NCI-H146 treated with DMSO at 0.1 percent for 48 hours (cell line): ENCODE data around the gene NPEPPS.

Experiments
- DNase-seq: peaks from one replicate; lab custom pipeline; 2025; ENCODE audit not compliant: unreplicated experiment; lab: John Stamatoyannopoulos, UW

Gene NPEPPS

DNA sequence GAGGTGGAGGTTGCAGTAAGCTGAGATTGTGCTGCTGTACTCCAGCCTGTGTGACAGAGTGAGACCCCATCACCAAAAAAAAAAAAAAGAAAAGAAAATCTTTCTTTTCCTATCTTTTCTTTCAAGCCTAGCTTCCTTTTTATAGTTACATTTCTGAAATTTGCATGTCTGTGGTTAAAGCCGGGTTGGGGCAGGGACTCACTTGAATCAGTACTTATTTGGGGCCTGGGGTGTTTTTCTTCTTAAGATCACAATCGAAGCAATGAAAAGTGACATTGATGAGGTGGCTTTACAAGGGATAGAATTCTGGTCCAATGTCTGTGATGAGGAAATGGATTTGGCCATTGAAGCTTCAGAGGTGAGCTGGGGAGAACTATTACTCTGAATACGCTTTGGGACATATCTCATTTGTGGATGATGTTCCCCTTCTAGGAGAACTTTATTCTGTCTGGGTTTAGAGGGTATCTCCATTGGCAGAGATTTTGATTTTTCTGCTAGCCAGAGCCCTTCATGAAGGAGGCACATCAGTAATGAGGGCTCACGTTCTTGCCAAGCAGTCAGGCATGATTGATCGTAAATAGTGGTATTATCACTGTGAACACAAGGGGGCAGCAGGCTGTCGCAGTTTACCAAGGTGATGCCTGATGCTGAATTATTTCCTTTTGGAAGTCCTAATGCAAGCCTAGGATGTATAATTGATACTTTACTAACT is 133.2 kb downstream of the NPEPPS start:
- DNase-seq = peak; percentile 27

DNA sequence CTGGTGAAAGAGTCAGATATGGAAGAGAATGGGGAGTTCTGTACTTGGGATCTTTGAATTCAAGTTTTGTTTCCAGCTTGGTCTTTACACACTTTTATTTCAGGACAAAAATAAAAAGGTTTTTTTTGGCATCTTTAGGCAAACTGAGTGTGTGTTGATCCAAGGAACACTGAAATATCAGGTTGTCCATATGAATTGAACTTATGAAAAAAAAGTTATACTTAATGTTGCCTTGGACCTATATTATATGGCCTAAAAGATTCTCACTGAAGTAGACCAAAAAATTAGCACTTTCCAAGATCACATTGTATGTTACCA is 133.7 kb downstream of the NPEPPS start:
- DNase-seq = no peak

DNA sequence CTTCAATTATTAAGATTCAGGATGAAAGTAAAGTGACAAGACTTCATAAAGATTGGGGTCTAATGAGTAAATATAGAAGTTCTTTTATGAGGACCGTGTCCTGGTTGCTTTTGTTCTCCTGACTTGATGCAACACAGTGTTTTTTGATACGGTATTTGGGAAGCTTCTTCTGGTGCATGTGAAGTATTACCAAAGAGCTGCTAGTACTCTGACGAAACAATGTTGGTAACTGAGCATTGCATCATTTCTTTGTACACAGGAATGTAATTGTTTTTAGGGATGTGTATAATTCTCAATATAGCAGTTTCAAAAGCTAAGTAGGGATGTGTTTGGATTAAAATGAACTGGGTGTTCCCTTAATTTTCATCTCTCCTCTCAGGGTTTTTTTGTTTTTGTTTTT is 134.7 kb downstream of the NPEPPS start:
- no peak for DNase-seq

- DNase-seq = no peak
Measured at GRCh38 chr17:47669081-47669480, 138.2 kb downstream of the NPEPPS start.

DNA sequence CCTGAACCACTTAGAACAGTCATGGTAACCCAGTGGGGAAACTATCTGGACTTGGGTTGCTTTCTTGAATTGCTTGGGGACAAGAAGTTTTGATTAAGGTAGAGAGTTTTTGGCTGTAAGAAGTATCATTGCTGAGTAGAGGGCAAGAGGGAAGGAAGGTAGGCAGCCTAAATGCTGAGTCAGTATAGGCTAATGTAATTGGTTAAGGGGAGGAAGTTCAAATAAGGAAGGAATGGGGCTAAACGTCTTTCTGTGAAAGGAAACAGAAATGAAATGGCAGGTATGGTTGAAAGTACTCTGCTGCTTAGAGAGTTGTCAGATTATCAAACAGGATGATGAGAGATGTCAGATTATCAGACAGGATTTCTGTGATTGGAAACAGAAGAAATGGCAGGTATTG is 139.2 kb downstream of the NPEPPS start:
- no peak for DNase-seq
